ENCODE results near the gene DYSF.

The DYSF gene

DNA sequence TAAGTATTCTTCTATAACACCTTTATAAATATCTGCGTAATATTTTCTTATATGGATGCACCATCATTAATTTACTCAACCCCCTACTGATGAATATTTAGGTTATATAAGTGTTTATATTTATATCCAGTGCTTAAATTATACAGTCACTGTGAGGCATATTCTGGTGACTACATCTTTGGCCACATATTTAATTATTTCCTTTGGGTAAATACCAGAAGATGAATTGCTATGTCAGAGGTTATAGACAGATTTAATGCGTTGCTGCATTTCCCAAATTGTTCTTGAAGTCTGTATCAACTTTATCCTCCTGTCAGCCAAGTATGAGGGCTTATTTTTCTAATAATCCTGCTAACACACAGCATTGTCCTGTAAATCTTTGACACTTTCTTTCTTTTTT, 18.7 kb downstream of the DYSF start:
- H3K4me3 ChIP-seq (ENCODE audit: low read depth, low read length) = no peak overlapping the region
- TF ChIP-seq, protein P1, sequence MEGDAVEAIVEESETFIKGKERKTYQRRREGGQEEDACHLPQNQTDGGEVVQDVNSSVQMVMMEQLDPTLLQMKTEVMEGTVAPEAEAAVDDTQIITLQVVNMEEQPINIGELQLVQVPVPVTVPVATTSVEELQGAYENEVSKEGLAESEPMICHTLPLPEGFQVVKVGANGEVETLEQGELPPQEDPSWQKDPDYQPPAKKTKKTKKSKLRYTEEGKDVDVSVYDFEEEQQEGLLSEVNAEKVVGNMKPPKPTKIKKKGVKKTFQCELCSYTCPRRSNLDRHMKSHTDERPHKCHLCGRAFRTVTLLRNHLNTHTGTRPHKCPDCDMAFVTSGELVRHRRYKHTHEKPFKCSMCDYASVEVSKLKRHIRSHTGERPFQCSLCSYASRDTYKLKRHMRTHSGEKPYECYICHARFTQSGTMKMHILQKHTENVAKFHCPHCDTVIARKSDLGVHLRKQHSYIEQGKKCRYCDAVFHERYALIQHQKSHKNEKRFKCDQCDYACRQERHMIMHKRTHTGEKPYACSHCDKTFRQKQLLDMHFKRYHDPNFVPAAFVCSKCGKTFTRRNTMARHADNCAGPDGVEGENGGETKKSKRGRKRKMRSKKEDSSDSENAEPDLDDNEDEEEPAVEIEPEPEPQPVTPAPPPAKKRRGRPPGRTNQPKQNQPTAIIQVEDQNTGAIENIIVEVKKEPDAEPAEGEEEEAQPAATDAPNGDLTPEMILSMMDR (IDR thresholded peaks at IDR 0.05; ENCODE audit: insufficient read depth, low read length, missing control alignments) = no peak
- ChIA-PET CTCF (no interaction called here), POLR2A (no interaction called here)
- DNase-seq (ENCODE audit: low read depth, low spot score) = no peak

DNA sequence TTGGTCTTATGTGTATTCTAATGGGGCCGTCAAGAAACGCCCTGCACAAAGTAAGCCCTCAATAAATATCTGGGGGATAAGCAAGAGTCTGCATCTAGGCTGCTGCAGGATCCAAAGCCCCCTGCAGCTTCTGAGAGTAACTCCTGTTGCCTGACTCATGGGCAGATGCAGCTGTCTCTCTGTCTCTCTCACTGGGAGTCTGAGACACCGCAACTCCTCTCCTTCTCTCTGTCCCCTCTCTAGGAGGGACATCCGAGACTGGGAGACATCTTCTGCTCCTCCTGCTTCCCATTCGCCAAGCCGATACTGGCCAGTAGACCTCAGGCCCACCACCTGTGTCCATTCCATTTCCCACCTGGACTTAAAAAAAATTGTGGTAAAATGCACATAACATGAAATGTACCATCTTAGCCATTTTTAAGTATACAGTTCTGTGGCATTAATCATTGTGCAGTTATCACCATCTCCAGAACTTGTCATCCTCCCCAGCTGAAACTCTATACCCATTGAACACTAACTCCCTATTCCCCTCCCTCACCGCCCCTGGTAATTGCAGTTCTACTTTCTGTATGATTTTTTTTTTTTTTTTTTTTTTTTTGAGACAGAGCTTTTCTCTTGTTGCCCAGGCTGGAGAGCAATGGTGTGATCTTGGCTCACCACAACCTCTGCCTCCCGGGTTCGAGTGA, 20.1 kb downstream of the DYSF start:
- no peak overlapping the region for H3K4me3 ChIP-seq (ENCODE audit: low read depth, low read length)
- ChIA-PET POLR2A (no interaction called here), CTCF (interaction anchor here (1.3 kb wide), 1 partner anchor 37 kb away, joined by 4 read pairs; no protein-coding TSS in a partner anchor)
- TF ChIP-seq, protein P1 (IDR thresholded peaks at IDR 0.05; ENCODE audit: insufficient read depth, low read length, missing control alignments) = no peak
- DNase-seq (ENCODE audit: low read depth, low spot score) = no peak

DNA sequence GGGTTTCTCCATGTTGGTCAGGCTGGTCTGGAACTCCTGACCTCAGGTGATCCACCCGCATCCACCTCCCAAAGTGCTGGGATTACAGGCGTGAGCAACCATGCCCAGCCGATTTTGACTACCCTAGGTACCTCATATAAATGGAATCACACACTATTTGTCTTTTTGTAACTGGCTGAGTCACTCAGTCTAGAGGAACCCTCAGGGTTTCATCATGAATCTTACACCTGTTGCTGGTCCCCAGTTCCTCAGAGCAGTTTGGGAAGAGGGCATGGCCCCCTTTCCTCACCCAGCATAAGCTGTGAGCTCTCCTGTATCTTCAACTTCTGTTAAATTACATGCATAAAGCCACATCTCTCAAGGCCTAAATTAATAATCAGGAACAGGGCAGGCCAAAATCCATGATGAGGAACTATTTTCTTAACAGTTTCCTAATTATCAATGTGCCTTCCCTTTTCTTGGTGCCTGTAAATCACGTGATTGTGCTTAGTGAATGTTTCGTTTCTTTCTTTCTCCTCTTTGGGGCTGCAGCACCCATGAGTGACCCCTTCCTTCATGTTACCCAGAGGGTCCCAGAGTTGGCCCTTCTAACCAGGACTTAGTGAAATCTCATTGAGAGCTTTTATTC, 20.9 kb downstream of the DYSF start:
- CTCF ChIA-PET = interaction anchor here (0.9 to 1.3 kb wide), 3 partner anchors 17 to 36 kb away, joined by 3 to 4 read pairs (median 3); no protein-coding TSS in a partner anchor
- no peak for DNase-seq (ENCODE audit: low read depth, low spot score)
- TF ChIP-seq, protein P1 (IDR thresholded peaks at IDR 0.05; ENCODE audit: insufficient read depth, low read length, missing control alignments) = no peak
- no peak overlapping the region for H3K4me3 ChIP-seq (ENCODE audit: low read depth, low read length)
- POLR2A ChIA-PET = no interaction called here

DNA sequence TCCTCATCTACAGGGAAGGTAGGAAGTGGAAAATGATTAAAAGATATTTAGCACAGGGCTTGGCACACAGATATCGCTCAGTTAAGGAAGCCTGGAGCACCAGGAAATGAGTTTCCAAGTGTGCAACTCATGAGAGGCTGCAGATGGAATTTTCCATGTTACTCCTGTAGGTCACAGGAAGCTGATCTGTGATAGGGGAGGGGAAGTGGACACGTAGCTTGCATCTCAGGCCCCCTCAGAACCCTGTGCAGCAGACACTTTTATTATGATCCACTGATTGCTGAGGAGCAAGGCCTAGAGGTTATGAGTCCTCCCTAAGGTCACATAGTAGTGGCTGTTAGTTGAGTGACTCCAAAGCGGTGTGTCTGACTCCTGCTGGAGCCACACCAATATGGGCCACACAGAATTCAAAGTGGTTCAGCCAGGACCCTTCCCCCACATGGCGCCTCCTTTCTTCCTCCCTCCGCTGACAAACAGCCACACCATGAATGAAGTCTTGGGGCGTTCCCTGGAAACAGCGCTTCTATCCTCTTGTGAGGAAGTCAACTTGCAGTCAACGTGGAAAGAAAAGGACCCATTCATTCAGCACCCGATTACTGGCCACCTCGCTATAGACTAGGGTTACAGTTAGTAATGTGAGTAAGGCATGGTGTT, 21.5 kb downstream of the DYSF start:
- TF ChIP-seq, protein P1 (IDR thresholded peaks at IDR 0.05; ENCODE audit: insufficient read depth, low read length, missing control alignments) = no peak
- DNase-seq (ENCODE audit: low read depth, low spot score) = no peak
- CTCF ChIA-PET = interaction anchor here (0.9 to 1.3 kb wide), 3 partner anchors 18 to 36 kb away, joined by 3 to 4 read pairs (median 3); no protein-coding TSS in a partner anchor
- POLR2A ChIA-PET = no interaction called here
- no peak overlapping the region for H3K4me3 ChIP-seq (ENCODE audit: low read depth, low read length)

DNA sequence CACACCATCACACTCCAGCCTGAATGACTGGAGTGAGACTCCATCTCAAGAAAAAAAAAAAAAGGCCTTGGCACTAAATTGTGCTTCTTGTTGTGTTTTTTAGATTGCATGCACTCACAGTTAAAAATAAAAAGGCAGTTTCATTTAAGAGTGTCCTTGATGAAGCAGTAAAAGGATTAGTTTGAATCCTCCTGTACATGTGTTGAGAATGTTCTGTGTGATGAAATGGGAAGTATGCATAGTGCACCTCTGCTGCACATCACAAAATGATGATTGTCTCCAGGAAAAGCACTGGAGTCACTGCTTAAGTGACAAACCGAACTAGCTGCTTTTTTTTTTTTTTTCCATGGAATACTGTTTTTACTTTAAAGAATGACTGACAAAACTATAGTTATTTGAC, 23.1 kb downstream of the DYSF start:
- CTCF ChIA-PET = interaction anchor here (0.8 to 1.2 kb wide), 4 partner anchors 9 to 34 kb away, joined by 3 to 4 read pairs (median 3); no protein-coding TSS in a partner anchor

More for the DNA sequence above, 23.1 kb downstream of the DYSF start:
- POLR2A ChIA-PET = no interaction called here
- TF ChIP-seq, protein P1 (IDR thresholded peaks at IDR 0.05; ENCODE audit: insufficient read depth, low read length, missing control alignments) = no peak
- H3K4me3 ChIP-seq (ENCODE audit: low read depth, low read length) = no peak overlapping the region
- no peak for DNase-seq (ENCODE audit: low read depth, low spot score)

All from AG04449 (cell line).